Astrocyte (in vitro differentiated cells and primary cell): ENCODE measurements around the gene OGFOD2. TPM values are rescaled to one million over a fixed set of nuclear protein-coding genes. Genes with fewer than 3 reads are reported as not detected.

Experiments used
- DNase-seq: peaks from one replicate; pipeline ENCODE4 v3.0.0-alpha.2; 2010; ENCODE audit warnings: low read depth
- FAIRE-seq: peaks from 2 replicates; lab custom pipeline; 2011; peaks lifted over from hg19 to GRCh38; lab: Jason Lieb, UNC
- H2AFZ ChIP-seq: 2 replicates; pipeline ENCODE4 v1.6.0; 2012; ENCODE audit warnings: low read depth, low read length, inconsistent platforms
- H3K27ac ChIP-seq: 2 replicates; pipeline ENCODE4 v1.5.1; 2011; ENCODE audit warnings: low read depth, low read length, inconsistent platforms
- H3K27me3 ChIP-seq: 2 replicates; pipeline ENCODE4 v1.6.0; 2011; ENCODE audit warnings: low read length, inconsistent platforms; ENCODE audit not compliant: insufficient read depth
- H3K36me3 ChIP-seq: 2 replicates; pipeline ENCODE4 v1.5.1; 2011; ENCODE audit warnings: low read length, inconsistent platforms; ENCODE audit not compliant: insufficient read depth
- H3K4me1 ChIP-seq: 2 replicates; pipeline ENCODE4 v1.5.1; 2011; ENCODE audit warnings: low read length, inconsistent platforms; ENCODE audit not compliant: insufficient read depth
- H3K4me2 ChIP-seq: 2 replicates; pipeline ENCODE4 v1.6.0; 2012; ENCODE audit warnings: low read length, inconsistent platforms
- H3K4me3 ChIP-seq: 2 replicates; pipeline ENCODE4 v1.5.1; 2011; ENCODE audit warnings: low read depth, mild to moderate bottlenecking, low read length, inconsistent platforms; ENCODE audit not compliant: insufficient read depth
- H3K79me2 ChIP-seq: 2 replicates; pipeline ENCODE4 v1.6.0; 2012; ENCODE audit warnings: mild to moderate bottlenecking, low read length, inconsistent platforms; ENCODE audit not compliant: insufficient read depth
- H3K9ac ChIP-seq: 2 replicates; pipeline ENCODE4 v1.6.0; 2012; ENCODE audit warnings: mild to moderate bottlenecking, low read length, inconsistent platforms
- H3K9me3 ChIP-seq: 2 replicates; pipeline ENCODE4 v1.5.1; 2012; ENCODE audit warnings: low read depth, mild to moderate bottlenecking, low read length, inconsistent platforms; ENCODE audit not compliant: insufficient read depth
- H4K20me1 ChIP-seq: 2 replicates; pipeline ENCODE4 v1.6.0; 2012; ENCODE audit warnings: low read length, inconsistent platforms; ENCODE audit not compliant: insufficient read depth
- H3K27ac Mint-ChIP-seq: one replicate; pipeline ENCODE4 v1.8.0; 2021; ENCODE audit warnings: mild to moderate bottlenecking, mixed read lengths; ENCODE audit not compliant: unreplicated experiment
- H3K27me3 Mint-ChIP-seq: one replicate; pipeline ENCODE4 v1.8.0; 2021; ENCODE audit warnings: low read depth, mixed read lengths; ENCODE audit not compliant: unreplicated experiment
- H3K36me3 Mint-ChIP-seq: one replicate; pipeline ENCODE4 v1.8.0; 2021; ENCODE audit warnings: low read depth, mixed read lengths; ENCODE audit not compliant: unreplicated experiment
- H3K4me1 Mint-ChIP-seq: one replicate; pipeline ENCODE4 v1.8.0; 2021; ENCODE audit warnings: low read depth, mixed read lengths; ENCODE audit not compliant: unreplicated experiment
- H3K4me3 Mint-ChIP-seq: one replicate; pipeline ENCODE4 v1.8.0; 2021; ENCODE audit warnings: mild to moderate bottlenecking, moderate library complexity, mixed read lengths; ENCODE audit not compliant: unreplicated experiment
- H3K9me3 Mint-ChIP-seq: one replicate; pipeline ENCODE4 v1.8.0; 2021; ENCODE audit warnings: mild to moderate bottlenecking, mixed read lengths; ENCODE audit not compliant: unreplicated experiment
- CTCF ChIP-seq: IDR thresholded peaks from 2 replicates; pipeline ENCODE4 v1.5.1; 2011; ENCODE audit warnings: low read depth, mild to moderate bottlenecking, inconsistent platforms, low read length, moderate library complexity; ENCODE audit not compliant: insufficient read depth
- EZH2 ChIP-seq: IDR thresholded peaks from 2 replicates; pipeline ENCODE4 v1.6.1; 2012; ENCODE audit warnings: mild to moderate bottlenecking, low read length, inconsistent platforms; ENCODE audit not compliant: insufficient read depth
- total RNA-seq: library from RNA; stranded (reverse); gene quantifications from 2 replicates; pipeline ENCODE4 v1.2.1, GENCODE V29; 2021

The OGFOD2 gene
- total RNA-seq, 1 donor from 2014 or later: 13.3 TPM

GRCh38 chr12:122958198-122958888 is 16.7 kb upstream of the OGFOD2 start:
- Mint-ChIP-seq H3K27me3 (no peaks in the 10 kb centered on the region), H3K36me3 (peaks cover 2% of the 10 kb centered on the region), H3K27ac (no peak overlapping the region), H3K4me1 (no peaks in the 10 kb centered on the region), H3K4me3 (no peak overlapping the region), H3K9me3 (no peaks in the 10 kb centered on the region)
- DNase-seq: peak; percentile 58
- H3K4me2 ChIP-seq: no peak overlapping the region
- H3K9me3 ChIP-seq: no peaks in the 10 kb centered on the region
- TF ChIP-seq EZH2 (no peak), CTCF (no peak)
- no peak overlapping the region for H3K9ac ChIP-seq
- no peak overlapping the region for H3K4me3 ChIP-seq
- FAIRE-seq: no peak
- no peaks in the 10 kb centered on the region for H3K79me2 ChIP-seq
- no peak overlapping the region for H2AFZ ChIP-seq
- no peaks in the 10 kb centered on the region for H3K27me3 ChIP-seq
- H3K36me3 ChIP-seq: no peaks in the 10 kb centered on the region
- H4K20me1 ChIP-seq: peaks cover 18% of the 10 kb centered on the region
- peaks cover 1% of the 10 kb centered on the region for H3K4me1 ChIP-seq
- H3K27ac ChIP-seq: no peak overlapping the region

GRCh38 chr12:122959566-122960192 is 15.4 kb upstream of the OGFOD2 start:
- Histone ChIP-seq H3K27me3 (no peaks in the 10 kb centered on the region), H2AFZ (no peak overlapping the region), H3K36me3 (no peaks in the 10 kb centered on the region), H3K4me2 (no peak overlapping the region), H3K9me3 (no peaks in the 10 kb centered on the region), H3K4me3 (no peak overlapping the region), H4K20me1 (peaks cover 31% of the 10 kb centered on the region), H3K79me2 (no peaks in the 10 kb centered on the region), H3K27ac (no peak overlapping the region), H3K9ac (no peak overlapping the region), H3K4me1 (peaks cover 11% of the 10 kb centered on the region)
- H3K27me3 Mint-ChIP-seq: no peaks in the 10 kb centered on the region
- TF ChIP-seq CTCF (no peak), EZH2 (no peak)
- FAIRE-seq: no peak
- H3K27ac Mint-ChIP-seq: no peak overlapping the region
- peaks cover 2% of the 10 kb centered on the region for H3K4me1 Mint-ChIP-seq
- H3K4me3 Mint-ChIP-seq: no peak overlapping the region
- peaks cover 2% of the 10 kb centered on the region for H3K36me3 Mint-ChIP-seq
- no peaks in the 10 kb centered on the region for H3K9me3 Mint-ChIP-seq
- DNase-seq: no peak

- no peaks in the 10 kb centered on the region for H3K9me3 Mint-ChIP-seq
- Histone ChIP-seq H3K9ac (no peak overlapping the region), H3K4me2 (no peak overlapping the region), H3K4me1 (peaks cover 12% of the 10 kb centered on the region), H4K20me1 (peaks cover 32% of the 10 kb centered on the region), H3K27ac (no peak overlapping the region), H3K27me3 (no peaks in the 10 kb centered on the region), H3K4me3 (no peak overlapping the region), H3K9me3 (no peaks in the 10 kb centered on the region), H3K36me3 (no peaks in the 10 kb centered on the region), H3K79me2 (no peaks in the 10 kb centered on the region), H2AFZ (no peak overlapping the region)
- H3K4me1 Mint-ChIP-seq: peaks cover 2% of the 10 kb centered on the region
- DNase-seq (no peak), FAIRE-seq (no peak)
- H3K36me3 Mint-ChIP-seq: peaks cover 2% of the 10 kb centered on the region
- H3K27ac Mint-ChIP-seq: no peak overlapping the region
- no peak overlapping the region for H3K4me3 Mint-ChIP-seq
- H3K27me3 Mint-ChIP-seq: no peaks in the 10 kb centered on the region
- TF ChIP-seq EZH2 (no peak), CTCF (no peak)
Observed at GRCh38 chr12:122960193-122960569, 14.9 kb upstream of the OGFOD2 start.
